CD4-positive, alpha-beta T cell (primary cell): ENCODE results near the gene PDE8A. TPM values are rescaled to one million over a fixed set of nuclear protein-coding genes. Genes with fewer than 3 reads are reported as not detected.

ENCODE experiments used
- ATAC-seq: fragments of 200-7000 bp; cut with Tn5 transposase; one replicate; pipeline ENCODE4 v1.10.0; 2022; ENCODE audit warnings: mild to moderate bottlenecking; ENCODE audit not compliant: poor library complexity
- CTCF ChIA-PET: fragments of 350-600 bp; sonication (Branson Sonifier 250); formaldehyde crosslinking; loops from one replicate; lab custom pipeline; 2021; ENCODE audit warnings: antibody characterized with exemption, inconsistent platforms; lab: Charles Lee
- POLR2A ChIA-PET: fragments of 350-600 bp; sonication (Branson Sonifier 250); formaldehyde crosslinking; loops from one replicate; lab custom pipeline; 2021; ENCODE audit warnings: antibody characterized with exemption, inconsistent platforms; lab: Charles Lee
- DNase-seq, 14 experiments: peaks; one replicate each; pipeline ENCODE4 v3.0.0-alpha.2; 2013 to 2020; ENCODE audit warnings: mixed read lengths in 2 of 14
- H3K27ac ChIP-seq, 2 donors: one replicate each; pipeline versions ENCODE4 v1.5.1 to v1.7.0; 2013; ENCODE audit warnings: low read length in 2 of 2, low read depth in 1 of 2, mild to moderate bottlenecking in 1 of 2
- H3K27me3 ChIP-seq, 2 experiments: 1 replicate in 1 of 2; 2 replicates in 1 of 2; pipeline versions ENCODE4 v1.6.1 to v1.7.0; 2013; ENCODE audit warnings: low read length in 2 of 2, control low read depth in 1 of 2, mild to moderate bottlenecking in 1 of 2, moderate library complexity in 1 of 2; ENCODE audit not compliant: insufficient read depth in 2 of 2, control insufficient read depth in 1 of 2
- H3K36me3 ChIP-seq: one replicate; pipeline ENCODE4 v1.6.1; 2013; ENCODE audit warnings: low read length, control low read depth; ENCODE audit not compliant: insufficient read depth
- H3K4me1 ChIP-seq: one replicate; pipeline ENCODE4 v1.6.1; 2013; ENCODE audit warnings: low read length, control low read depth; ENCODE audit not compliant: insufficient read depth
- H3K4me3 ChIP-seq: one replicate; pipeline ENCODE4 v1.5.1; 2013; ENCODE audit warnings: mild to moderate bottlenecking, low read length, moderate library complexity
- H3K9me3 ChIP-seq, 2 experiments: 1 replicate in 1 of 2; 2 replicates in 1 of 2; pipeline versions ENCODE4 v1.6.1 to v1.7.0; 2013; ENCODE audit warnings: low read length in 2 of 2, mild to moderate bottlenecking in 2 of 2, control low read depth in 1 of 2, moderate library complexity in 1 of 2; ENCODE audit not compliant: control insufficient read depth in 1 of 2, insufficient read depth in 1 of 2
- H3K27ac Mint-ChIP-seq: one replicate; pipeline ENCODE4 v1.8.0; 2020; ENCODE audit warnings: mixed read lengths
- H3K27me3 Mint-ChIP-seq: one replicate; pipeline ENCODE4 v1.8.0; 2021; ENCODE audit warnings: mixed read lengths
- H3K36me3 Mint-ChIP-seq: one replicate; pipeline ENCODE4 v1.8.0; 2021; ENCODE audit warnings: low read depth, mixed read lengths
- H3K4me1 Mint-ChIP-seq: one replicate; pipeline ENCODE4 v1.8.0; 2021; ENCODE audit warnings: low read depth, mixed read lengths
- H3K4me3 Mint-ChIP-seq: one replicate; pipeline ENCODE4 v1.8.0; 2020; ENCODE audit warnings: mild to moderate bottlenecking, mixed read lengths
- H3K9me3 Mint-ChIP-seq: one replicate; pipeline ENCODE4 v1.8.0; 2020; ENCODE audit warnings: mixed read lengths
- CTCF ChIP-seq: fragments of 200-600 bp; IDR thresholded peaks from one replicate; pipeline ENCODE4 v1.8.0; 2022; ENCODE audit warnings: antibody characterized with exemption, mild to moderate bottlenecking
- intact Hi-C, 2 experiments: fragments of 100-400 bp; cut with DNase I in 1 of 2; cut with micrococcal nuclease in 1 of 2; formaldehyde crosslinking; loops; one replicate each; pipeline versions ENCODE4 v1.15.1 to v1.9.0; 2023 to 2025; cut with DNase I, micrococcal nuclease
- total RNA-seq, 174 experiments: library from RNA in 2 of 174; stranded (reverse) in 2 of 174; gene quantifications; one replicate each; pipeline ENCODE4 v1.2.3 and lab custom pipeline; 2021 to 2026

The PDE8A gene
- total RNA-seq, 2 experiments from 2014 or later: 29.8 to 34.3 TPM

GRCh38 chr15:85094685-85095084 is 113.0 kb downstream of the PDE8A start:
- H3K27ac Mint-ChIP-seq: no peak overlapping the region

GRCh38 chr15:85095566-85095965 is 113.9 kb downstream of the PDE8A start:
- no peak for DNase-seq
- peaks cover 56% of the 10 kb centered on the region for H3K36me3 Mint-ChIP-seq
- ATAC-seq: no peak
- H3K27me3 ChIP-seq: no peaks in the 10 kb centered on the region
- no peak overlapping the region for H3K4me3 ChIP-seq
- intact Hi-C loops: no loop called here
- H3K27ac ChIP-seq: no peak overlapping the region
- no peaks in the 10 kb centered on the region for H3K9me3 Mint-ChIP-seq
- ChIA-PET CTCF (no interaction called here), POLR2A (interaction anchor here (0.9 kb wide), 1 partner anchor 392 kb away, joined by 3 read pairs; no protein-coding TSS in a partner anchor)
- TF ChIP-seq CTCF: no peak
- no peaks in the 10 kb centered on the region for H3K27me3 Mint-ChIP-seq
- peaks cover 16% of the 10 kb centered on the region for H3K36me3 ChIP-seq
- peaks cover 6% of the 10 kb centered on the region for H3K4me1 ChIP-seq
- H3K27ac Mint-ChIP-seq: no peak overlapping the region
- H3K9me3 ChIP-seq: no peaks in the 10 kb centered on the region
- no peak overlapping the region for H3K4me3 Mint-ChIP-seq
- peaks cover 5% of the 10 kb centered on the region for H3K4me1 Mint-ChIP-seq

More at GRCh38 chr15:85094685-85095084, 113.0 kb downstream of the PDE8A start:
- POLR2A ChIA-PET: interaction anchor here (0.6 to 0.9 kb wide), 2 partner anchors 391 to 1550 kb away, joined by 3 to 4 read pairs; no protein-coding TSS in a partner anchor
- no peaks in the 10 kb centered on the region for H3K9me3 Mint-ChIP-seq
- Histone ChIP-seq H3K4me3 (no peak overlapping the region), H3K27me3 (no peaks in the 10 kb centered on the region), H3K4me1 (no peaks in the 10 kb centered on the region), H3K27ac (no peak overlapping the region), H3K36me3 (peaks cover 20% of the 10 kb centered on the region), H3K9me3 (no peaks in the 10 kb centered on the region)
- no peak overlapping the region for H3K4me3 Mint-ChIP-seq
- H3K36me3 Mint-ChIP-seq: peaks cover 60% of the 10 kb centered on the region
- H3K27me3 Mint-ChIP-seq: no peaks in the 10 kb centered on the region
- TF ChIP-seq CTCF: no peak
- DNase-seq (no peak), ATAC-seq (no peak)
- CTCF ChIA-PET: no interaction called here
- intact Hi-C loops: no loop called here
- H3K4me1 Mint-ChIP-seq: peaks cover 2% of the 10 kb centered on the region

- CTCF ChIA-PET: no interaction called here
- peaks cover 40% of the 10 kb centered on the region for H3K36me3 Mint-ChIP-seq
- DNase-seq: no peak
- H3K9me3 Mint-ChIP-seq: no peaks in the 10 kb centered on the region
- ATAC-seq: no peak
- H3K4me3 Mint-ChIP-seq: no peak overlapping the region
- no peak overlapping the region for H3K27ac Mint-ChIP-seq
- POLR2A ChIA-PET: no interaction called here
- no peak overlapping the region for H3K4me3 ChIP-seq
- intact Hi-C loops: no loop called here
- peaks cover 7% of the 10 kb centered on the region for H3K36me3 ChIP-seq
- peaks cover 7% of the 10 kb centered on the region for H3K4me1 ChIP-seq
- no peaks in the 10 kb centered on the region for H3K27me3 Mint-ChIP-seq
- no peaks in the 10 kb centered on the region for H3K27me3 ChIP-seq
- H3K27ac ChIP-seq: no peak overlapping the region
- H3K4me1 Mint-ChIP-seq: peaks cover 5% of the 10 kb centered on the region
- no peak for TF ChIP-seq CTCF
- no peaks in the 10 kb centered on the region for H3K9me3 ChIP-seq
These were observed 115.6 kb downstream of the PDE8A start for GRCh38 chr15:85097250-85097649.
